ENCODE data around the gene MLH3.

DNA sequence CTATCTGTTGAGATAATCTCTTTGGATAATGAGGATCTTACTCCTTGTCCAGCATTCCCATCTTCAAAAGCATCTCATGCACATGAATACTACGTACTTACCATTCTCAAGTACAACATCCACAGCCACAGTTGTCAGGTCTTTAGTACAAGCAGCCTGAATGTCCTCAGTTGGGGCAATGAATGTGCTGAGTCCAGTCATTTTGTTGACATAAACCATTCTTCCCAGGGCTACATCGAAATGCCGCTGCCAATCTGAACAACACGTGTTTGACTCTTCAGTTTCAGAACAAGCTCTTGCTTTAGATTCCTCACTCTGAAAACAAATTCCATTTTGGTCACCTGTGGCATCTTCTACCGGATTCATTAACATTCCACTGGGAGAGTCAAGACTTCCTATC lies 5.0 kb downstream of the MLH3 start:
- TF ChIP-seq, protein P1, sequence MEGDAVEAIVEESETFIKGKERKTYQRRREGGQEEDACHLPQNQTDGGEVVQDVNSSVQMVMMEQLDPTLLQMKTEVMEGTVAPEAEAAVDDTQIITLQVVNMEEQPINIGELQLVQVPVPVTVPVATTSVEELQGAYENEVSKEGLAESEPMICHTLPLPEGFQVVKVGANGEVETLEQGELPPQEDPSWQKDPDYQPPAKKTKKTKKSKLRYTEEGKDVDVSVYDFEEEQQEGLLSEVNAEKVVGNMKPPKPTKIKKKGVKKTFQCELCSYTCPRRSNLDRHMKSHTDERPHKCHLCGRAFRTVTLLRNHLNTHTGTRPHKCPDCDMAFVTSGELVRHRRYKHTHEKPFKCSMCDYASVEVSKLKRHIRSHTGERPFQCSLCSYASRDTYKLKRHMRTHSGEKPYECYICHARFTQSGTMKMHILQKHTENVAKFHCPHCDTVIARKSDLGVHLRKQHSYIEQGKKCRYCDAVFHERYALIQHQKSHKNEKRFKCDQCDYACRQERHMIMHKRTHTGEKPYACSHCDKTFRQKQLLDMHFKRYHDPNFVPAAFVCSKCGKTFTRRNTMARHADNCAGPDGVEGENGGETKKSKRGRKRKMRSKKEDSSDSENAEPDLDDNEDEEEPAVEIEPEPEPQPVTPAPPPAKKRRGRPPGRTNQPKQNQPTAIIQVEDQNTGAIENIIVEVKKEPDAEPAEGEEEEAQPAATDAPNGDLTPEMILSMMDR (IDR thresholded peaks at IDR 0.05; ENCODE audit: insufficient read depth, low read length), result no peak
- TF ChIP-seq POLR2AphosphoS5 (IDR thresholded peaks at IDR 0.05; ENCODE audit: low read depth) (no peak), GABPA (IDR thresholded peaks at IDR 0.05; ENCODE audit: low read depth) (no peak), SPI1 (IDR thresholded peaks at IDR 0.05; ENCODE audit: borderline replicate concordance, low read depth) (no peak)
- TF ChIP-seq, protein P2, sequence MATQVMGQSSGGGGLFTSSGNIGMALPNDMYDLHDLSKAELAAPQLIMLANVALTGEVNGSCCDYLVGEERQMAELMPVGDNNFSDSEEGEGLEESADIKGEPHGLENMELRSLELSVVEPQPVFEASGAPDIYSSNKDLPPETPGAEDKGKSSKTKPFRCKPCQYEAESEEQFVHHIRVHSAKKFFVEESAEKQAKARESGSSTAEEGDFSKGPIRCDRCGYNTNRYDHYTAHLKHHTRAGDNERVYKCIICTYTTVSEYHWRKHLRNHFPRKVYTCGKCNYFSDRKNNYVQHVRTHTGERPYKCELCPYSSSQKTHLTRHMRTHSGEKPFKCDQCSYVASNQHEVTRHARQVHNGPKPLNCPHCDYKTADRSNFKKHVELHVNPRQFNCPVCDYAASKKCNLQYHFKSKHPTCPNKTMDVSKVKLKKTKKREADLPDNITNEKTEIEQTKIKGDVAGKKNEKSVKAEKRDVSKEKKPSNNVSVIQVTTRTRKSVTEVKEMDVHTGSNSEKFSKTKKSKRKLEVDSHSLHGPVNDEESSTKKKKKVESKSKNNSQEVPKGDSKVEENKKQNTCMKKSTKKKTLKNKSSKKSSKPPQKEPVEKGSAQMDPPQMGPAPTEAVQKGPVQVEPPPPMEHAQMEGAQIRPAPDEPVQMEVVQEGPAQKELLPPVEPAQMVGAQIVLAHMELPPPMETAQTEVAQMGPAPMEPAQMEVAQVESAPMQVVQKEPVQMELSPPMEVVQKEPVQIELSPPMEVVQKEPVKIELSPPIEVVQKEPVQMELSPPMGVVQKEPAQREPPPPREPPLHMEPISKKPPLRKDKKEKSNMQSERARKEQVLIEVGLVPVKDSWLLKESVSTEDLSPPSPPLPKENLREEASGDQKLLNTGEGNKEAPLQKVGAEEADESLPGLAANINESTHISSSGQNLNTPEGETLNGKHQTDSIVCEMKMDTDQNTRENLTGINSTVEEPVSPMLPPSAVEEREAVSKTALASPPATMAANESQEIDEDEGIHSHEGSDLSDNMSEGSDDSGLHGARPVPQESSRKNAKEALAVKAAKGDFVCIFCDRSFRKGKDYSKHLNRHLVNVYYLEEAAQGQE (IDR thresholded peaks at IDR 0.05; ENCODE audit: insufficient replicate concordance, low read depth), result no peak
